SK-N-SH treated with all-trans-retinoic acid at 6 μM for 48 hours (cell line): ENCODE data around the gene PTPRF.

Experiments
- ATAC-seq: fragments of 200-7000 bp; cut with Tn5 transposase; 3 replicates; pipeline ENCODE4 v1.9.1; 2020; ENCODE audit warnings: mild to moderate bottlenecking, moderate library complexity
- BACH2 ChIP-seq: fragments of 250-450 bp; sonication (Bioruptor Pico); IDR thresholded peaks from 2 replicates; pipeline ENCODE4 v1.9.0; 2021; ENCODE audit warnings: mild to moderate bottlenecking, borderline replicate concordance
- GLIS3 ChIP-seq: fragments of 250-450 bp; sonication (Bioruptor Pico); IDR thresholded peaks from 2 replicates; pipeline ENCODE4 v1.5.0; 2020; ENCODE audit warnings: mild to moderate bottlenecking, moderate library complexity
- ISL1 ChIP-seq: fragments of 250-450 bp; sonication (Bioruptor Pico); IDR thresholded peaks from 2 replicates; pipeline ENCODE4 v2.1.2; 2022; ENCODE audit warnings: mild to moderate bottlenecking, moderate library complexity
- OSR1 ChIP-seq: fragments of 250-450 bp; sonication (Bioruptor Pico); IDR thresholded peaks from 2 replicates; pipeline ENCODE4 v1.8.0; 2022; ENCODE audit warnings: moderate library complexity, mild to moderate bottlenecking, inconsistent platforms
- PATZ1 ChIP-seq: fragments of 250-450 bp; sonication (Bioruptor Pico); IDR thresholded peaks from 2 replicates; pipeline ENCODE4 v1.8.0; 2020; ENCODE audit warnings: mild to moderate bottlenecking, moderate library complexity, borderline replicate concordance
- RARB ChIP-seq: fragments of 250-450 bp; sonication (Bioruptor Pico); IDR thresholded peaks from 2 replicates; pipeline ENCODE4 v1.8.0; 2021; ENCODE audit warnings: mild to moderate bottlenecking, moderate library complexity
- SNAI2 ChIP-seq: fragments of 250-450 bp; sonication (Bioruptor Pico); IDR thresholded peaks from 2 replicates; pipeline ENCODE4 v1.5.0; 2020; ENCODE audit warnings: mild to moderate bottlenecking, moderate library complexity
- TCF4 ChIP-seq: fragments of 250-450 bp; sonication (Bioruptor Pico); IDR thresholded peaks from 2 replicates; pipeline ENCODE4 v1.8.0; 2021; ENCODE audit warnings: mild to moderate bottlenecking, moderate library complexity, borderline replicate concordance
- TOX ChIP-seq: fragments of 250-450 bp; sonication (Bioruptor Pico); IDR thresholded peaks from 2 replicates; pipeline ENCODE4 v1.8.0; 2021; ENCODE audit warnings: mild to moderate bottlenecking, moderate library complexity, borderline replicate concordance
- ZC3H10 ChIP-seq: fragments of 250-450 bp; sonication (Bioruptor Pico); IDR thresholded peaks from 2 replicates; pipeline ENCODE4 v1.5.1; 2021; ENCODE audit warnings: mild to moderate bottlenecking, moderate library complexity
- ZFP3 ChIP-seq: fragments of 250-450 bp; sonication (Bioruptor Pico); IDR thresholded peaks from 2 replicates; pipeline ENCODE4 v1.5.0; 2020; ENCODE audit warnings: mild to moderate bottlenecking, moderate library complexity
- ZFP30 ChIP-seq: fragments of 450-650 bp; formaldehyde crosslinking; IDR thresholded peaks from 2 replicates; pipeline ENCODE4 v1.5.0; 2022; ENCODE audit warnings: mild to moderate bottlenecking, moderate library complexity
- ZNF70 ChIP-seq: fragments of 450-650 bp; formaldehyde crosslinking; IDR thresholded peaks from 2 replicates; pipeline ENCODE4 v1.5.0; 2020; ENCODE audit warnings: mild to moderate bottlenecking, moderate library complexity
- ZNF8 ChIP-seq: fragments of 450-650 bp; formaldehyde crosslinking; IDR thresholded peaks from 2 replicates; pipeline ENCODE4 v1.5.0; 2020; ENCODE audit warnings: mild to moderate bottlenecking, moderate library complexity
- TF ChIP-seq, protein P1 (sequence below): fragments of 250-450 bp; sonication (Bioruptor Pico); IDR thresholded peaks from 2 replicates; pipeline ENCODE4 v1.5.0; 2020; ENCODE audit warnings: mild to moderate bottlenecking, moderate library complexity
- TF ChIP-seq, protein P2 (sequence below): fragments of 250-450 bp; sonication (Bioruptor Pico); IDR thresholded peaks from 2 replicates; pipeline ENCODE4 v1.5.1; 2020; ENCODE audit warnings: low read depth, mild to moderate bottlenecking, moderate library complexity
- TF ChIP-seq, protein P3 (sequence below): fragments of 250-450 bp; sonication (Bioruptor Pico); IDR thresholded peaks from 2 replicates; pipeline ENCODE4 v1.5.1; 2021; ENCODE audit warnings: mild to moderate bottlenecking, moderate library complexity
- TF ChIP-seq, protein P4 (sequence below): fragments of 250-450 bp; sonication (Bioruptor Pico); IDR thresholded peaks from 2 replicates; pipeline ENCODE4 v1.8.0; 2021; ENCODE audit warnings: low read depth, mild to moderate bottlenecking, moderate library complexity, borderline replicate concordance

The PTPRF gene

GRCh38 chr1:43507296-43508295 is 23.1 kb upstream of the PTPRF start:
- TF ChIP-seq BACH2 (CRISPR knock-in tag) (no peak), RARB (CRISPR knock-in tag) (no peak)
- TF ChIP-seq, protein P1, sequence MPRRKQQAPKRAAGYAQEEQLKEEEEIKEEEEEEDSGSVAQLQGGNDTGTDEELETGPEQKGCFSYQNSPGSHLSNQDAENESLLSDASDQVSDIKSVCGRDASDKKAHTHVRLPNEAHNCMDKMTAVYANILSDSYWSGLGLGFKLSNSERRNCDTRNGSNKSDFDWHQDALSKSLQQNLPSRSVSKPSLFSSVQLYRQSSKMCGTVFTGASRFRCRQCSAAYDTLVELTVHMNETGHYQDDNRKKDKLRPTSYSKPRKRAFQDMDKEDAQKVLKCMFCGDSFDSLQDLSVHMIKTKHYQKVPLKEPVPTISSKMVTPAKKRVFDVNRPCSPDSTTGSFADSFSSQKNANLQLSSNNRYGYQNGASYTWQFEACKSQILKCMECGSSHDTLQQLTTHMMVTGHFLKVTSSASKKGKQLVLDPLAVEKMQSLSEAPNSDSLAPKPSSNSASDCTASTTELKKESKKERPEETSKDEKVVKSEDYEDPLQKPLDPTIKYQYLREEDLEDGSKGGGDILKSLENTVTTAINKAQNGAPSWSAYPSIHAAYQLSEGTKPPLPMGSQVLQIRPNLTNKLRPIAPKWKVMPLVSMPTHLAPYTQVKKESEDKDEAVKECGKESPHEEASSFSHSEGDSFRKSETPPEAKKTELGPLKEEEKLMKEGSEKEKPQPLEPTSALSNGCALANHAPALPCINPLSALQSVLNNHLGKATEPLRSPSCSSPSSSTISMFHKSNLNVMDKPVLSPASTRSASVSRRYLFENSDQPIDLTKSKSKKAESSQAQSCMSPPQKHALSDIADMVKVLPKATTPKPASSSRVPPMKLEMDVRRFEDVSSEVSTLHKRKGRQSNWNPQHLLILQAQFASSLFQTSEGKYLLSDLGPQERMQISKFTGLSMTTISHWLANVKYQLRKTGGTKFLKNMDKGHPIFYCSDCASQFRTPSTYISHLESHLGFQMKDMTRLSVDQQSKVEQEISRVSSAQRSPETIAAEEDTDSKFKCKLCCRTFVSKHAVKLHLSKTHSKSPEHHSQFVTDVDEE (CRISPR knock-in tag): no peak
- ATAC-seq: no peak

GRCh38 chr1:43509007-43509739 is 21.5 kb upstream of the PTPRF start:
- ATAC-seq: no peak
- TF ChIP-seq ZNF8 (CRISPR knock-in tag) (no peak), ZNF70 (no peak), BACH2 (CRISPR knock-in tag) (no peak), SNAI2 (CRISPR knock-in tag) (no peak), GLIS3 (CRISPR knock-in tag) (no peak), ISL1 (CRISPR knock-in tag) (no peak), OSR1 (CRISPR knock-in tag) (no peak), ZFP30 (CRISPR knock-in tag) (no peak), RARB (CRISPR knock-in tag) (no peak), TCF4 (no peak)
- TF ChIP-seq, protein P2, sequence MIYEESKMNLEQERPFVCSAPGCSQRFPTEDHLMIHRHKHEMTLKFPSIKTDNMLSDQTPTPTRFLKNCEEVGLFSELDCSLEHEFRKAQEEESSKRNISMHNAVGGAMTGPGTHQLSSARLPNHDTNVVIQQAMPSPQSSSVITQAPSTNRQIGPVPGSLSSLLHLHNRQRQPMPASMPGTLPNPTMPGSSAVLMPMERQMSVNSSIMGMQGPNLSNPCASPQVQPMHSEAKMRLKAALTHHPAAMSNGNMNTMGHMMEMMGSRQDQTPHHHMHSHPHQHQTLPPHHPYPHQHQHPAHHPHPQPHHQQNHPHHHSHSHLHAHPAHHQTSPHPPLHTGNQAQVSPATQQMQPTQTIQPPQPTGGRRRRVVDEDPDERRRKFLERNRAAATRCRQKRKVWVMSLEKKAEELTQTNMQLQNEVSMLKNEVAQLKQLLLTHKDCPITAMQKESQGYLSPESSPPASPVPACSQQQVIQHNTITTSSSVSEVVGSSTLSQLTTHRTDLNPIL (CRISPR knock-in tag): no peak
- TF ChIP-seq, protein P3, sequence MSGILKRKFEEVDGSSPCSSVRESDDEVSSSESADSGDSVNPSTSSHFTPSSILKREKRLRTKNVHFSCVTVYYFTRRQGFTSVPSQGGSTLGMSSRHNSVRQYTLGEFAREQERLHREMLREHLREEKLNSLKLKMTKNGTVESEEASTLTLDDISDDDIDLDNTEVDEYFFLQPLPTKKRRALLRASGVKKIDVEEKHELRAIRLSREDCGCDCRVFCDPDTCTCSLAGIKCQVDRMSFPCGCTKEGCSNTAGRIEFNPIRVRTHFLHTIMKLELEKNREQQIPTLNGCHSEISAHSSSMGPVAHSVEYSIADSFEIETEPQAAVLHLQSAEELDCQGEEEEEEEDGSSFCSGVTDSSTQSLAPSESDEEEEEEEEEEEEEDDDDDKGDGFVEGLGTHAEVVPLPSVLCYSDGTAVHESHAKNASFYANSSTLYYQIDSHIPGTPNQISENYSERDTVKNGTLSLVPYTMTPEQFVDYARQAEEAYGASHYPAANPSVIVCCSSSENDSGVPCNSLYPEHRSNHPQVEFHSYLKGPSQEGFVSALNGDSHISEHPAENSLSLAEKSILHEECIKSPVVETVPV: no peak
- TF ChIP-seq, protein P4, sequence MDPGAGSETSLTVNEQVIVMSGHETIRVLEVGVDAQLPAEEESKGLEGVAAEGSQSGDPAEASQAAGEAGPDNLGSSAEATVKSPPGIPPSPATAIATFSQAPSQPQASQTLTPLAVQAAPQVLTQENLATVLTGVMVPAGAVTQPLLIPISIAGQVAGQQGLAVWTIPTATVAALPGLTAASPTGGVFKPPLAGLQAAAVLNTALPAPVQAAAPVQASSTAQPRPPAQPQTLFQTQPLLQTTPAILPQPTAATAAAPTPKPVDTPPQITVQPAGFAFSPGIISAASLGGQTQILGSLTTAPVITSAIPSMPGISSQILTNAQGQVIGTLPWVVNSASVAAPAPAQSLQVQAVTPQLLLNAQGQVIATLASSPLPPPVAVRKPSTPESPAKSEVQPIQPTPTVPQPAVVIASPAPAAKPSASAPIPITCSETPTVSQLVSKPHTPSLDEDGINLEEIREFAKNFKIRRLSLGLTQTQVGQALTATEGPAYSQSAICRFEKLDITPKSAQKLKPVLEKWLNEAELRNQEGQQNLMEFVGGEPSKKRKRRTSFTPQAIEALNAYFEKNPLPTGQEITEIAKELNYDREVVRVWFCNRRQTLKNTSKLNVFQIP (CRISPR knock-in tag): no peak

DNA sequence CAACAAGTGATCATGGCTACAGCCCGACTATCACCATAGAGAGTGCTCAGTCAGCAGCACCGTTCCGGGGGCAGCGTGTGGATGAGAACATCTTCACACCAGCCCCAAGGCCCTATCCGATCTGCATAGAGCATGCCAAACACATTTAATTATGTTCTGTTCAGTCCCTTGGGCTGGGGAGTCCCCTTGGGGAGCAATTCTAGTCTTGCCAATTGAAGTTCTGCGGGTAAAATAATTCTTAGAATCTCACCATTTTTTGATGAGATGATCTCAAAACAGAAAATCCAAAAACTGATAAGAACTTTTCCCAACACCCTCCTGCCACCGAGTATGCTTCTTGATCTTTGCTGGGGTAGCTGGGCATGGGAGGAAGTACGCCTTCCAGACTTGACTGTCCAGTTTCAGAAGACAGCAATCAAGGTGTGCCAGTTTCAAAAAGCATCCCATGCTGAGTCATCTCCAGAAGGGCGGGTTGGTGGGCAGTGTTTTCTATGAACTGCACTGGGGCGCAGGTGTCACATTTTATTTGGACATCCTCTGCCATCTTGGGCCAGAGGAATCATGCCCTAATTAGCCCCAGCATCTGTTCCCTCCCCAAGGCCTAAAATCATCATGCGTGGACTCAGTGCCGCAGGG is 20.8 kb upstream of the PTPRF start:
- no peak for ATAC-seq
- TF ChIP-seq, protein P1 (CRISPR knock-in tag): no peak
- TF ChIP-seq TOX (no peak), GLIS3 (CRISPR knock-in tag) (no peak), ISL1 (CRISPR knock-in tag) (no peak), TCF4 (no peak), ZC3H10 (CRISPR knock-in tag) (no peak), PATZ1 (CRISPR knock-in tag) (no peak), ZNF8 (CRISPR knock-in tag) (no peak), ZFP3 (CRISPR knock-in tag) (no peak), SNAI2 (CRISPR knock-in tag) (no peak)
- TF ChIP-seq, protein P2 (CRISPR knock-in tag): no peak
- TF ChIP-seq, protein P4 (CRISPR knock-in tag): no peak
